OCI-LY7 (cell line): ENCODE results near the gene COPB2. TPM values are rescaled to one million over a fixed set of nuclear protein-coding genes. Genes with fewer than 3 reads are reported as not detected.

Experiments
- BruUV-seq: library from RNA; stranded (reverse); fragments of 400-500 nt; replicated peaks from 2 replicates; lab custom pipeline; 2021; lab: Mats Ljungman, UMichigan
- CTCF ChIA-PET: fragments of 300-600 bp; sonication (Branson Sonifier 250); formaldehyde crosslinking; loops from one replicate; lab custom pipeline; 2022; ENCODE audit warnings: antibody characterized with exemption; ENCODE audit not compliant: unreplicated experiment; lab: Charles Lee
- POLR2A ChIA-PET: fragments of 300-600 bp; sonication (Branson Sonifier 250); formaldehyde crosslinking; loops from one replicate; lab custom pipeline; 2022; ENCODE audit warnings: antibody characterized with exemption; lab: Charles Lee
- DNase-seq: peaks from one replicate; pipeline ENCODE4 v3.0.0-alpha.2; 2015; ENCODE audit warnings: low spot score
- H2AFZ ChIP-seq: fragments of 200-600 bp; sonication (generic), shearing (Covaris generic); 2 replicates; pipeline ENCODE4 v1.6.1; 2014; ENCODE audit warnings: mild to moderate bottlenecking, antibody characterized with exemption, low read length, moderate library complexity
- H3K27ac ChIP-seq: fragments of 200-600 bp; sonication (generic); 2 replicates; pipeline ENCODE4 v1.5.1; 2014; ENCODE audit warnings: mixed run types, low read depth, mild to moderate bottlenecking, moderate library complexity, low read length, inconsistent platforms; ENCODE audit not compliant: poor library complexity, severe bottlenecking
- H3K36me3 ChIP-seq: fragments of 200-600 bp; sonication (generic); 2 replicates; pipeline ENCODE4 v1.6.1; 2014; ENCODE audit warnings: mild to moderate bottlenecking, antibody characterized with exemption, low read length, moderate library complexity, mixed read lengths; ENCODE audit not compliant: insufficient read depth
- H3K4me1 ChIP-seq: fragments of 200-600 bp; sonication (generic); 2 replicates; pipeline ENCODE4 v1.5.1; 2014; ENCODE audit warnings: mild to moderate bottlenecking, low read length; ENCODE audit not compliant: insufficient read depth, poor library complexity, severe bottlenecking
- H3K4me2 ChIP-seq: fragments of 200-600 bp; sonication (generic); 2 replicates; pipeline ENCODE4 v1.6.1; 2014; ENCODE audit warnings: mild to moderate bottlenecking, low read length
- H3K4me3 ChIP-seq: fragments of 200-600 bp; sonication (generic); 2 replicates; pipeline ENCODE4 v1.5.1; 2014; ENCODE audit warnings: mild to moderate bottlenecking, low read depth, low read length; ENCODE audit not compliant: poor library complexity, severe bottlenecking
- H3K79me2 ChIP-seq: fragments of 200-600 bp; sonication (generic); 2 replicates; pipeline ENCODE4 v1.6.1; 2016; ENCODE audit warnings: low read depth, mild to moderate bottlenecking, low read length, moderate library complexity, mixed read lengths; ENCODE audit not compliant: insufficient read depth
- H3K9me2 ChIP-seq: fragments of 200-600 bp; sonication (generic); 2 replicates; pipeline ENCODE4 v1.6.1; 2016; ENCODE audit warnings: mild to moderate bottlenecking, low read length, mixed read lengths; ENCODE audit not compliant: insufficient read depth
- H3K9me3 ChIP-seq: fragments of 200-600 bp; sonication (generic); 2 replicates; pipeline ENCODE4 v1.6.1; 2014; ENCODE audit warnings: mild to moderate bottlenecking, mixed run types, low read length, mixed read lengths
- H4K20me1 ChIP-seq: fragments of 200-600 bp; sonication (generic); 2 replicates; pipeline ENCODE4 v1.6.1; 2014; ENCODE audit warnings: mild to moderate bottlenecking, antibody characterized with exemption, low read length, moderate library complexity, mixed read lengths; ENCODE audit not compliant: insufficient read depth
- CTCF ChIP-seq: fragments of 200-600 bp; sonication (generic); conservative IDR thresholded peaks from 2 replicates; pipeline ENCODE4 v1.5.1; 2014; ENCODE audit warnings: mild to moderate bottlenecking, antibody characterized with exemption, low read length, moderate library complexity, mixed read lengths
- EZH2phosphoT487 ChIP-seq: fragments of 200-600 bp; sonication (generic); IDR thresholded peaks from 2 replicates; pipeline ENCODE4 v1.6.1; 2018; ENCODE audit warnings: low read depth, borderline replicate concordance, mild to moderate bottlenecking, mixed run types, antibody characterized with exemption, low read length, moderate library complexity, mixed read lengths
- intact Hi-C: fragments of 100-400 bp; cut with micrococcal nuclease; formaldehyde crosslinking; loops from one replicate; pipeline ENCODE4 v1.10.0; 2022; ENCODE audit not compliant: unreplicated experiment
- total RNA-seq, 2 experiments: library from RNA; depleted of rRNA in 1 of 2; stranded (reverse); fragments of >200 nt in 1 of 2; shearing (Covaris generic) in 1 of 2; gene quantifications; 2 replicates each; pipeline ENCODE4 v1.2.3, GENCODE V29; 2014 to 2022

The COPB2 gene
- total RNA-seq, 2 experiments from 2014 or later, result 67.9 to 106 TPM

DNA sequence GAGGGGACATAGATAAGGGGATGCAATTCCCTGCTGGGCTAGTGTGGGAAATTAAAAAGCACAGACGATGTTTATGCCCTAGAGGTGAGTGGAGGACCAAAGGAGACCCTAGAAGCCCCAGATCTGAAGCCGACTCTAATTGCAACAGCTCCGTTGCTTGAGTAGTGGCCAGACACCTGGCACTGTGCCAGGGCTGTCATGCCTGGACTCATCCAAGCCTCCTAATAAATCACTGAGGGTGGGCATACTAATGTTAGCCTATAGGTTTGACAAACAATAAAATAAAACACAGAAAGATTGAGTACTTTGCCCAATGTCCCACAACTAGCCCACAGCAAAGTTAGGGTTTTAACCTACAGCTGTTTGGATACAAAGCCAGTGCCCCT is 71.0 kb downstream of the COPB2 start:
- H3K27ac ChIP-seq, result no peak overlapping the region
- no peaks in the 10 kb centered on the region for H3K36me3 ChIP-seq
- H3K4me1 ChIP-seq, result no peaks in the 10 kb centered on the region
- no peak overlapping the region for H3K4me3 ChIP-seq
- no peaks in the 10 kb centered on the region for H3K9me3 ChIP-seq
- ChIA-PET CTCF (no interaction called here), POLR2A (no interaction called here)
- intact Hi-C loops, result no loop called here
- no TSS peak for BruUV-seq
- H3K9me2 ChIP-seq, result no peaks in the 10 kb centered on the region
- H2AFZ ChIP-seq, result no peak overlapping the region
- TF ChIP-seq EZH2phosphoT487 (no peak), CTCF (no peak)
- no peaks in the 10 kb centered on the region for H4K20me1 ChIP-seq
- no peak for DNase-seq
- H3K4me2 ChIP-seq, result no peak overlapping the region
- no peaks in the 10 kb centered on the region for H3K79me2 ChIP-seq

GRCh38 chr3:139317660-139318430 is 71.6 kb downstream of the COPB2 start:
- CTCF ChIA-PET, result no interaction called here

More at GRCh38 chr3:139317660-139318430, 71.6 kb downstream of the COPB2 start:
- intact Hi-C loops, result no loop called here
- DNase-seq, result no peak
- no TSS peak for BruUV-seq
- Histone ChIP-seq H2AFZ (no peak overlapping the region), H3K36me3 (no peaks in the 10 kb centered on the region), H4K20me1 (no peaks in the 10 kb centered on the region), H3K4me3 (no peak overlapping the region), H3K9me3 (no peaks in the 10 kb centered on the region), H3K4me1 (no peaks in the 10 kb centered on the region), H3K9me2 (no peaks in the 10 kb centered on the region), H3K27ac (no peak overlapping the region), H3K79me2 (no peaks in the 10 kb centered on the region), H3K4me2 (no peak overlapping the region)
- POLR2A ChIA-PET, result no interaction called here
- TF ChIP-seq EZH2phosphoT487 (no peak), CTCF (no peak)
